HG02973 (cell line): Measurements from ENCODE around the gene EFCAB8.

ENCODE experiments used
- ATAC-seq: cut with Tn5 transposase; IDR thresholded peaks from one replicate; pipeline ENCODE4 v1.9.1; 2021; ENCODE audit warnings: moderate library complexity; ENCODE audit not compliant: unreplicated experiment

Gene EFCAB8

GRCh38 chr20:33005908-33006775, 147.4 kb downstream of the EFCAB8 start:
- no peak for ATAC-seq

- no peak for ATAC-seq
Observed at GRCh38 chr20:33006776-33007375, 148.2 kb downstream of the EFCAB8 start.

- ATAC-seq: no peak
Observed at GRCh38 chr20:33007376-33008335, 148.9 kb downstream of the EFCAB8 start, which contains the start of gene BPIFB2. TSS of gene BPIFB2 (plus strand) at chr20:33007704. CDS start at chr20:33008575, 871 bp downstream.

- ATAC-seq: no peak
Observed at GRCh38 chr20:33008336-33009213, 149.9 kb downstream of the EFCAB8 start.

- no peak for ATAC-seq
Observed at GRCh38 chr20:33009214-33010132, 150.8 kb downstream of the EFCAB8 start.

GRCh38 chr20:33010133-33010504, 151.4 kb downstream of the EFCAB8 start:
- ATAC-seq: no peak

GRCh38 chr20:33010674-33011449, 152.1 kb downstream of the EFCAB8 start:
- ATAC-seq: no peak
